HEK293 (cell line): Measurements from ENCODE around the gene MUC4.

Source experiments
- CTCF ChIP-seq: fragments of 450-650 bp; formaldehyde crosslinking; IDR thresholded peaks from 2 replicates; pipeline ENCODE4 v1.5.1; 2016; ENCODE audit warnings: missing biosample characterization, missing genetic modification characterization
- KLF9 ChIP-seq: fragments of 450-650 bp; formaldehyde crosslinking; IDR thresholded peaks from 2 replicates; pipeline ENCODE4 v1.5.1; 2016; ENCODE audit warnings: missing biosample characterization, missing genetic modification characterization, low read depth
- ZNF776 ChIP-seq: fragments of 450-650 bp; formaldehyde crosslinking; IDR thresholded peaks from 2 replicates; pipeline ENCODE4 v1.5.0; 2017; ENCODE audit warnings: missing biosample characterization, missing genetic modification characterization, borderline replicate concordance

- no peak for TF ChIP-seq ZNF776 (tag by site-specific recombination)
- no peak for TF ChIP-seq KLF9
- TF ChIP-seq CTCF (tag by site-specific recombination): no peak
These were observed 80.3 kb downstream of the MUC4 start for GRCh38 chr3:195731356-195731905.
